Astrocyte of the hippocampus (primary cell): ENCODE data around the gene STK4.

Experiments used
- DNase-seq: peaks from one replicate; pipeline ENCODE4 v3.0.0; 2011; ENCODE audit warnings: low read depth, low spot score

Gene STK4

GRCh38 chr20:45085289-45085688 lies 119.0 kb downstream of the STK4 start:
- DNase-seq, result no peak

- no peak for DNase-seq
These were observed 119.6 kb downstream of the STK4 start for GRCh38 chr20:45085867-45086266.

DNA sequence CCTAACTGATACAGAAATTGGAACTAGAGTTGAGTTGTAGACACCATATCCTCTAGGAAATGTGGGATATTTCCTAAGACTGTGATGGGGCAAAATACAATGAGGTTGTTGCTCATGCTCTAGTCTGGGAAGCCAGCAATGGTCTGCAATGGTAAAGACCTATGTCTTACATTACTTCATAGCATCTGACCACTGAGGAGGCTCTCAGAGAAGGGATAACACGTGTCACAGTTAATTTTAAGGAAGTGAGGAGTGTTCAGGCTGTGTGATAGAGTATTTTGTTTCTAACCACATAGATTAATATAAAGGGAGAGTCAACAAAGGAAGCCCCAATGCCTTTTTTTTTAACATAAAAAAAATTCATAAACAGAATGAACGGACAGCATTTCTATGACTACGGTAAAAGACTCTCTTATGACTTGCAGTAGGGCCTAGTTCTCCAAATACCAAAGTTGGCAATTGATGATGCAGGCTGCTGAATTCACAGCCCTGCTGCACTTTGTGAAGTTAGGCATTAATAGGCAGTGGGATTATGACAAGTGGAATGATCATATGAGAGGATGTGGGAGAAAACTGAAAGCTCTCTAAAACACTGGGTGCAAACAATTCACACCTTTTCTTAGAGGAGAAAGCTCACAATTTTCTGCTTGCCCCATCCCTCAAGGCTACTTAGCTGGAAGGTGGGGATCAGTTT lies 120.9 kb downstream of the STK4 start:
- no peak for DNase-seq

GRCh38 chr20:45087814-45088213 lies 121.5 kb downstream of the STK4 start:
- peak; percentile 52 for DNase-seq

- DNase-seq, result peak; percentile 65
These were observed 121.9 kb downstream of the STK4 start for GRCh38 chr20:45088247-45088646.

- DNase-seq, result no peak
These were observed 124.2 kb downstream of the STK4 start for GRCh38 chr20:45090481-45090880.

DNA sequence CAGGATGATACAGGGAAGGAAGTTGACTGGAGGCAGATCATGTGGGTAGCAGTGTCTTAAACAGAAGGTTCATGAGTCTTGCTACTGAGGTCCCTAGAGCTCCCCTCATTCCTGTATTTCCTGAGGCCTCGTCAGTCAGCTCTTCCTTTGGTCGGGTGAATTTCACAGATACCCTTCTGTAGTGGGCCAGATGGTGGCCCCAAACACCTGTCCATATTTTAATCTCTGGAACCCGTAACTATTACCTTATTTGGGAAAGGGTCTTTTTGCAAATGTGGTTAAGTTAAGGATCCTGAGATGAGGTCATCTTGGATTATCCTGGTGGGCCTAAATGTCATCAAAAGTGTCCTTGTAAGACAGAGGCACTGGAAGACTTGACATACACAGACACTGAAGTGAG lies 125.1 kb downstream of the STK4 start:
- DNase-seq, result no peak

GRCh38 chr20:45092898-45093297 lies 126.6 kb downstream of the STK4 start:
- DNase-seq, result no peak

- no peak for DNase-seq
These were observed 127.9 kb downstream of the STK4 start for GRCh38 chr20:45094201-45094600.

DNA sequence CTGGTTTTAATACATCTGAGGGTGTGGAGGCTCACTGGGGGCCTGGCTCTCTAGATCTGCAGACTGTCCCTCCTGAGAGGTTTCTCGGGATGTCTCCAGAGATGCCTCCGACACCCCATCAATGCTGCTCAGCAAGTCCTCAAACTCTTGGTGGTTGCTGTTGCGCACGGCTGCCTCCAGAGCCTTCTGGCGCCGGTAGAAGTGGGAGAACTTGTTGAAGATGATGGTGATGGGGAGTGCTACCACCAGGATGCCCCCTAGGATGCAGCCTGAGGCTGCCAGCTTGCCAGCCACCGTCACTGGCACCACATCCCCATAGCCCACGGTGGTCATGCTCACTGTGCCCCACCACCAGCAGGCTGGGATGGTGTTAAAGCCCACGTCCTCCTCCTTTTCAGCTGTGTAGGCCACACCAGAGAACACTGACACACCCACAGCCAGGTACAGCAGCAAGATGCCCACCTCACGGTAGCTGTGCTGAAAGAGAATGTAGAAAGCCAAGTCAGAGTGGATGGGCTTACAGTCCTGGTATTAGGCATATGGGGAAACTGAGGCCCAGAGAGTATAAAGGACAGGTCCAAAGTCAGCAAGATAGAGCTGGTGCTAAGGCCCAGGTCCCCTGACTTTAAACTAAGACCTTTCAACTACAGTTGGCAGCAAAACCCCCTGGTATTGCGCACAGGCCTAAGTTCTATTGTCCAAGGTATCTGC lies 128.7 kb downstream of the STK4 start:
- DNase-seq, result no peak

DNA sequence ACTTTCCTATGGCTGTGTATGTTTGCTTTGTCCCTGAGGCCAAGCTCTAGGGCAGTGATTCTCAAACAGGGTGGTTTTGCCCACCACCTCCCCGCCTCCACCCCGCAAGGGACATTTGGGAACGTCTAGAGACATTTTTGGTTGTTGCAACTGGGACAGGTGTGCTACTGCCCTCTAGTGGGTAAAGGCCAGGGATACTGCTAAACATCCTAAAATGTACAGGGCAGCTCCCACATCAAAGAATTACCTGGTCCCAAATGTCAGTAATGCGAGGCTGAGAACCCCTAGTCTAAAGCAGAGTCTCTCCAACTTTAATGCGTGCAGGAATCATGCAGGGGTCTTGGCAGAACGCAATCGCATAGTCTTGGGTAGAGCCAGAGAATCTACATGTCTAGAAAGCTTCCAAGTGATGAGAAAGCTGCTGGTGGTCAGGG lies 129.5 kb downstream of the STK4 start:
- peak; percentile 79 for DNase-seq

DNA sequence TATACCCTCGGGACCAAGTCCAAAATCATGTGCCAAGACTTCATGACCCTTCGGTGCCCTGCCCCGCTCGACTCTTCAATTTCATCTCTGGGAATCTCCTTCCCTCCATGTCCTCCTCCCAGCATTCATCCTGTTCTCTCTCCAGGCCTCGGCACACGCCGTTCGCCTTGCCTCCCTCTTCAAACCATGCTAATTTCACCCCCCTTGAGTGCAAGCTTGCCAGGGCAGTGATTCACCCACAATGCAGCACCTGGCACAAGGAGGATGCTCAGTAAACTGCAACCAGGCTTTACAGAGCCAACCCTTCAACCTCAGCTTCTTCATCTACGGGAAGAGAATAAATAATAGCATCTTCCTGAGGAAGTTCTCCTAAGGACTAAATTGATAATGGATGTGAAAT lies 130.5 kb downstream of the STK4 start:
- no peak for DNase-seq

DNA sequence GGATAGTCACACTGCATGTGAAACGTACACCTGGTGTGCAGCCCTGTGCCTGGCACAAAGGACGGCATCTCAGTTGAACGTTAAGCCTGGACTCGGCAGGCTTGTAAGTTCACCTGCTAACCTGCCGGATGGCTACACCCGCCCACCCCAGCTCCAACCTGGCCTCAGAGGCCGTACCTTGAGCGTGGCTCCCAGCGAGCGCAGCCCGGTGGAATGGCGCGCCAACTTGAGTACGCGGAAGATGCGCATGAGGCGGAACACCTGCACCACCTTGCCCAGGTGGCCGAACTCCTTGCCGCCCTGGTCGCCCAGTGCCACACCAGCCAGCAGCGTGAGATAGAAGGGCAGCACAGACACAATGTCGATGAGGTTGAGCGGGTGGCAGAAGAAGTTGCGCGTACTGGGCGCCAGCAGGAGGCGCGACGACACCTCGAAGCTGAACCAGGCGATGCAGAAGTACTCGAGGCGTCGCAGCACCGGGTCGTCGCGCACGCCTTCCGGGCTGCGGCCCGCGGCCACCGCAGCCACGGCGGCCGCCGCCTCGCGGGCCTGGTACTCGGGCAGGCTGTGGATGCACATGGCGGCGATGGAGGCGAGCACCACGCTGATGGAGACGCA lies 131.3 kb downstream of the STK4 start:
- DNase-seq, result peak; percentile 66

- DNase-seq, result peak; percentile 57
These were observed 131.9 kb downstream of the STK4 start for GRCh38 chr20:45098103-45098773.

GRCh38 chr20:45100563-45101245 lies 134.4 kb downstream of the STK4 start, which contains the start of gene KCNS1:
TSS of gene KCNS1 (minus strand) at chr20:45101127. CDS start at chr20:45099236, 1,891 bp downstream.
- DNase-seq, result peak; percentile 53

DNA sequence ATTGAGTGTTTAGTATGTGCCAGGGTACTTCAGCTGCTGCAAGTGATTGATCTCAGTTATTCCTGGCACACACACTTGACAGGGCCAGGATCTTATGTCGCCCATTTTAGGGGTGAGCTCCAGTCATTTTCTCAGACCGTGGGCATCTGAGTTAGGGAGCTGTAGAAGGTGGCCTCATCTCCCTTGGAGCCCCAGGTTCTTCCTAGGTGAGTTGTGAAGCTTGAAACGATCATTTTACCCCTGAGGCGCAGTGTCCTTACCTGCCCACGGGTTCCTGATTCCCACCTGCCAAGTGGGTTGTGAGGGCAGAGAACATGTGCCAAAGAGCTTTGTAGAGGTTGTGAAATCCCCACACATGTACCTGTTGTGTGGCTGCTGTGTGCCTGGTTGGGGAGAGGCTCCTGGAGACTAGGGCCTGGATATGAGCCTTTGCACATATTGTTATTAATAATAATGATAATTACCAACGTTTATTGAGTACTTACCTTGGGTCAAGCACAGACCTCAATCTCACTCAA lies 135.1 kb downstream of the STK4 start:
- no peak for DNase-seq

- no peak for DNase-seq
These were observed 136.8 kb downstream of the STK4 start for GRCh38 chr20:45103072-45103471.

DNA sequence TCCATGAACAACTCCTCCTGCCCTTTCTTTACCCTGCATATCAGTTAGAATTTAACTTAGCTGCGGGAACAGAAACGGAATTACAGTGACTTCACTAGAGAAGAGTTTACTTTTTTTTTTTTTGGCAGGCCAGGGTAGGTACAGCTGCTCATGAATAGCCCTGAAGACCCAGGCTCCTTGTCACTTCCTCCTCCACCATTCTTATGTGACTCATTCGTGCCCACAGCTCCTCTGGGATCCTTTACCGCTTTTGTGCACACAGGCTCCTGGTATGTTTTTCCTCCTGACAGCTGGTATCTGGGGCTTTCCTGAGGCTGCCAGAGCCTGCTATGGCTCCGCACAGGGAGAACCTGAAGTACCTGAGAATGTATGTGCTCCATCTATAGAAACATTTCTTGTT lies 138.5 kb downstream of the STK4 start:
- peak; percentile 89 for DNase-seq

DNA sequence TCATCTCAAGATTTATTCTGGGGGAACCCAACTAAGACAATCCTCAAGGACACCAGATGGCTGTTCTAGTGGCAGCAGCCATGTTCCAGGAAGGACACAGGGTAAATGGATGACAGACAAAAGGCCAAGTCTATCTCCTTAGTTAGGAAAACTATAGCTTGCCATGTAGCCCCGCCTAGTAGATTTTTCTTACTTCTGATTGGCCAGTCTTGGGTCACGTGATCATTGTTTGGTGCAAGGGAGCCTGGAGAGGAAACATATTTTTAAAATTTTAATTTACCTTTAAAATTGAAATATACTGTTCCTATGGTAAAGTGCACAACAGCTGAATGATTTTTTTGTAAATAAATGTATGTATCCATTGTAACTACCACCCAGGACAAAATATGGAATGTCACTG lies 139.0 kb downstream of the STK4 start:
- no peak for DNase-seq

DNA sequence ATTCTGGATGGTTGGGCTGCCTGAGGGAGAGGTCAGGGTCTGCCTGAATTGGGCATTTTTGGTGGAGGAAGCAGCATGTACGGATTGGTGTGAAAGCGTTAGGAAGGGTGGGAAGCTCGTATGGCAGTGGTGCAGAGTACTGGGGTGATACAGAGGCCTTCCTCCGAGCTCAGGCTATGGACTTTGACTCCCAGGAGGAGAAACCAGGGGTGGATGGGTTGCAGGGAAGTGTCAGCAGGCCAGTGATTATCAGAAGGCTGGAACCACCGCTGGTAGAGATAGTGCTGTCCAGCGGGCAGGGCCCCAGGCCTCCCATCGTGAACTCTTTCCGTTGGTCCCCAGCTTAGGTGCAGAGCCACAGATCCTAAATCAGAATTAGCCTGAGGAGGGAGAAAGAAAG lies 143.3 kb downstream of the STK4 start:
- no peak for DNase-seq

- DNase-seq, result no peak
These were observed 144.0 kb downstream of the STK4 start for GRCh38 chr20:45110301-45110700.
